Neural crest cell (in vitro differentiated cells): ENCODE data around the gene SCN3A. TPM values are rescaled to one million over a fixed set of nuclear protein-coding genes. Genes with fewer than 3 reads are reported as not detected.
A peak's percentile ranks its signal among the peaks of the same experiment; 100 is the strongest.

Experiments
- DNase-seq: peaks from one replicate; pipeline ENCODE4 v3.0.0; 2021; ENCODE audit warnings: low read depth, mixed read lengths, low spot score
- H3K27ac Mint-ChIP-seq: one replicate; pipeline ENCODE4 v1.8.0; 2021; ENCODE audit warnings: mild to moderate bottlenecking, mixed read lengths; ENCODE audit not compliant: unreplicated experiment
- H3K27me3 Mint-ChIP-seq: 2 replicates; pipeline ENCODE4 v1.8.0; 2021; ENCODE audit warnings: low read depth, mild to moderate bottlenecking, mixed read lengths
- H3K36me3 Mint-ChIP-seq: 2 replicates; pipeline ENCODE4 v1.8.0; 2021; ENCODE audit warnings: low read depth, mild to moderate bottlenecking, mixed read lengths
- H3K4me1 Mint-ChIP-seq: 2 replicates; pipeline ENCODE4 v1.8.0; 2021; ENCODE audit warnings: mixed read lengths
- H3K4me3 Mint-ChIP-seq: one replicate; pipeline ENCODE4 v1.8.0; 2021; ENCODE audit warnings: mild to moderate bottlenecking, mixed read lengths
- H3K9me3 Mint-ChIP-seq: 2 replicates; pipeline ENCODE4 v1.8.0; 2021; ENCODE audit warnings: mixed read lengths
- total RNA-seq: library from RNA; stranded (reverse); gene quantifications from 2 replicates; pipeline ENCODE4 v1.2.1, GENCODE V29; 2021
- TF ChIP-seq, protein P1 (sequence below): fragments of 200-600 bp; sonication (generic); conservative IDR thresholded peaks from 2 replicates; pipeline ENCODE4 v1.5.0; 2021; ENCODE audit warnings: antibody characterized with exemption, mild to moderate bottlenecking

Gene SCN3A
- total RNA-seq, 1 donor from 2014 or later, result 4.9 TPM

GRCh38 chr2:165240916-165241315 is 37.1 kb upstream of the SCN3A start:
- Mint-ChIP-seq H3K4me1 (no peaks in the 10 kb centered on the region), H3K9me3 (no peaks in the 10 kb centered on the region), H3K36me3 (no peaks in the 10 kb centered on the region), H3K27ac (no peak overlapping the region), H3K27me3 (peaks cover 6% of the 10 kb centered on the region), H3K4me3 (no peak overlapping the region)
- TF ChIP-seq, protein P1, sequence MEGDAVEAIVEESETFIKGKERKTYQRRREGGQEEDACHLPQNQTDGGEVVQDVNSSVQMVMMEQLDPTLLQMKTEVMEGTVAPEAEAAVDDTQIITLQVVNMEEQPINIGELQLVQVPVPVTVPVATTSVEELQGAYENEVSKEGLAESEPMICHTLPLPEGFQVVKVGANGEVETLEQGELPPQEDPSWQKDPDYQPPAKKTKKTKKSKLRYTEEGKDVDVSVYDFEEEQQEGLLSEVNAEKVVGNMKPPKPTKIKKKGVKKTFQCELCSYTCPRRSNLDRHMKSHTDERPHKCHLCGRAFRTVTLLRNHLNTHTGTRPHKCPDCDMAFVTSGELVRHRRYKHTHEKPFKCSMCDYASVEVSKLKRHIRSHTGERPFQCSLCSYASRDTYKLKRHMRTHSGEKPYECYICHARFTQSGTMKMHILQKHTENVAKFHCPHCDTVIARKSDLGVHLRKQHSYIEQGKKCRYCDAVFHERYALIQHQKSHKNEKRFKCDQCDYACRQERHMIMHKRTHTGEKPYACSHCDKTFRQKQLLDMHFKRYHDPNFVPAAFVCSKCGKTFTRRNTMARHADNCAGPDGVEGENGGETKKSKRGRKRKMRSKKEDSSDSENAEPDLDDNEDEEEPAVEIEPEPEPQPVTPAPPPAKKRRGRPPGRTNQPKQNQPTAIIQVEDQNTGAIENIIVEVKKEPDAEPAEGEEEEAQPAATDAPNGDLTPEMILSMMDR, result no peak
- no peak for DNase-seq

DNA sequence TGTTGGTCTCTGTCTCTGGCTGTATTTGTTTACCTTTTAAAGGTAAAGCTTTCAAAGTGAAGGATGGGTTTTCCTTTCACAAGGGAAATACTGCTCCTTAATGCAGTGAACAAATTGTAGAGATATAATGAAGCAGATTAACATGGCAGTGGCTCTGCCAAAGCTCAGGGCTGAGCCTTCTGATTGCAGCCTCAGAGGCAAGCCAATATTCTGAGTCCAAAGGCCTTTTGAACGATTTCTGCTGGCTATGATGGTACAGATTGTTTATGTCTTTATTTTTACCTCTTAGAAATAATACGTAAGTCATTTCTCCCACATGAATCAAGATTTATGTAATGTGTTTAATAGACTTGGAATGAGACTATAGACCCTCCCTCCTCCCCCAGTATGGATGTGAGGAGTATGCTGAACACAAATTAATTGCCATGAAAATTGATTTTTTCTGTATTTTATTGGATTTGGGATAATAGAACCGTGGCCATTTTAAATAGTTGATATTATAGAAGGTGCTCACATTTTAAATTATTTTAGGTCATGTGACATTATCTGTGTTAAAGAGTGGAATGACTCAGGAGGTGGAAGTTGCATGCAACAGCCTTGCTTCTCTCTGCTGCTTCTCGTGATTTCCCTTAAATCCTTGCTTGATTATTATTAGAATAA is 36.1 kb upstream of the SCN3A start:
- TF ChIP-seq, protein P1, result no peak
- no peaks in the 10 kb centered on the region for H3K9me3 Mint-ChIP-seq
- no peak for DNase-seq
- H3K36me3 Mint-ChIP-seq, result no peaks in the 10 kb centered on the region
- no peaks in the 10 kb centered on the region for H3K4me1 Mint-ChIP-seq
- H3K27ac Mint-ChIP-seq, result no peak overlapping the region
- H3K4me3 Mint-ChIP-seq, result no peak overlapping the region
- peaks cover 13% of the 10 kb centered on the region for H3K27me3 Mint-ChIP-seq

GRCh38 chr2:165239230-165239629 is 35.4 kb upstream of the SCN3A start, which contains the start of gene SCN2A:
Gene SCN2A (plus strand): TSS chr2:165239414. CDS start chr2:165295824, 56,410 bp downstream.
- no peaks in the 10 kb centered on the region for H3K9me3 Mint-ChIP-seq
- no peaks in the 10 kb centered on the region for H3K36me3 Mint-ChIP-seq
- TF ChIP-seq, protein P1, result peak; percentile 82
- peak; percentile 15 for DNase-seq
- H3K4me1 Mint-ChIP-seq, result no peaks in the 10 kb centered on the region
- no peak within 1 kb of the TSS for H3K27ac Mint-ChIP-seq
- H3K27me3 Mint-ChIP-seq, result peaks cover 13% of the 10 kb centered on the region
- H3K4me3 Mint-ChIP-seq, result no peak within 1 kb of the TSS

- Mint-ChIP-seq H3K36me3 (no peaks in the 10 kb centered on the region), H3K27me3 (peaks cover 13% of the 10 kb centered on the region), H3K4me1 (no peaks in the 10 kb centered on the region), H3K4me3 (no peak overlapping the region), H3K9me3 (no peaks in the 10 kb centered on the region), H3K27ac (no peak overlapping the region)
- TF ChIP-seq, protein P1, result no peak
- DNase-seq, result peak; percentile 18
Observed at GRCh38 chr2:165238295-165238694, 34.4 kb upstream of the SCN3A start.

- TF ChIP-seq, protein P1, result no peak
- no peak overlapping the region for H3K4me3 Mint-ChIP-seq
- H3K27me3 Mint-ChIP-seq, result peaks cover 13% of the 10 kb centered on the region
- H3K36me3 Mint-ChIP-seq, result no peaks in the 10 kb centered on the region
- H3K27ac Mint-ChIP-seq, result no peak overlapping the region
- no peak for DNase-seq
- H3K4me1 Mint-ChIP-seq, result no peaks in the 10 kb centered on the region
- H3K9me3 Mint-ChIP-seq, result no peaks in the 10 kb centered on the region
Observed at GRCh38 chr2:165237056-165237455, 33.2 kb upstream of the SCN3A start.
